ENCODE results near the gene TRAPPC12.
"Not testable (repeated sequence)": the region's sequence is repeated elsewhere in the genome, so short reads cannot be mapped to it uniquely, and the experiment has no call there.

The TRAPPC12 gene

DNA sequence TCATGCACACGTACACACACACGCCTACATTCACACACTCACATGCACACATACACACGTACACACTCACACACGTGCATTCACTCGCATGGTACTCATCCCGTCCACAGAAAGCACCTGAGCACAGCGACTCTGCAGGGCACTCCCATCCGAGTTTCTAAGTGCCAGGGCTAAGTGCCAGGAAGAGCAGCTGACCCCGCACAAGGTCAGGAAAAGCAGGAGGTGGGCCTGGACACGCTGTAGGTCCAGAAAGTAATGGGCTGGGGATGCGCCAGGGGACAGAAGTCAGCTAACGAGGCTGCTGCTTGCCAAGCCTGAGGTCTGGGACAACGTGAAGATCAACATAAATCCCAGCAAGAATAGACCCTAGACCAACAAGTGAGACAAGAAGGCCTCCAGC is 124.0 kb downstream of the TRAPPC12 start:
- TF ChIP-seq SUZ12 (IDR thresholded peaks at IDR 0.05; ENCODE audit: extremely low read depth, insufficient read depth, insufficient read length) (no peak), YY1 (IDR thresholded peaks at IDR 0.05; ENCODE audit: insufficient read depth, insufficient read length) (no peak), ZNF274 (IDR thresholded peaks at IDR 0.05; ENCODE audit: low read depth, low read length) (no peak)
- Histone ChIP-seq H3K4me1 (ENCODE audit: insufficient read depth, insufficient read length) (no peaks in the 10 kb centered on the region), H3K9ac (ENCODE audit: insufficient read length, low read depth) (no peak overlapping the region), H3K9me3 (ENCODE audit: insufficient read depth, low read length) (no peaks in the 10 kb centered on the region), H3K27me3 (ENCODE audit: insufficient read depth, insufficient read length) (no peaks in the 10 kb centered on the region), H3K4me3 (ENCODE audit: insufficient read length, low read depth) (no peak overlapping the region), H3K36me3 (ENCODE audit: insufficient read depth, insufficient read length, low read length) (peaks cover 34% of the 10 kb centered on the region)
- no peak for DNase-seq (ENCODE audit: low read depth, low spot score)

DNA sequence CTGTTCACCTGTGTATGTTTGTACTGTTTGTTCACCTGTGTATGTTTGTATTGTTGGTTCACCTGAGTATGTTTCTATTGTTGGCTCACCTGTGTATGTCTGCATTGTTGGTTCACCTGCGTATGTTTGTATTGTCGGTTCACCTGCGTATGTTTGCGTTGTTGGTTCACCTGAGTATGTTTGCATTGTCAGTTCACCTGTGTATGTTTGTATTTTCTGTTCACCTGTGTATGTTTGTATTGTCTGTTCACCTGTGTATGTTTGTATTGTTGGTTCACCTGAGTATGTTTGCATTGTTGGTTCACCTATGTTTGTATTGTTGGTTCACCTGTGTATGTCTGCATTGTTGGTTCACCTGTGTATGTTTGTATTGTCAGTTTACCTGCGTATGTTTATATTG is 125.2 kb downstream of the TRAPPC12 start:
- Histone ChIP-seq H3K4me1 (ENCODE audit: insufficient read depth, insufficient read length) (no peaks in the 10 kb centered on the region), H3K4me3 (ENCODE audit: insufficient read length, low read depth) (no peak overlapping the region), H3K9ac (ENCODE audit: insufficient read length, low read depth) (no peak overlapping the region), H3K9me3 (ENCODE audit: insufficient read depth, low read length) (no peaks in the 10 kb centered on the region), H3K36me3 (ENCODE audit: insufficient read depth, insufficient read length, low read length) (peaks cover 23% of the 10 kb centered on the region), H3K27me3 (ENCODE audit: insufficient read depth, insufficient read length) (no peaks in the 10 kb centered on the region)
- no peak for TF ChIP-seq ZNF274 (IDR thresholded peaks at IDR 0.05; ENCODE audit: low read depth, low read length)
- no peak for TF ChIP-seq SUZ12 (IDR thresholded peaks at IDR 0.05; ENCODE audit: extremely low read depth, insufficient read depth, insufficient read length)
- no peak for TF ChIP-seq YY1 (IDR thresholded peaks at IDR 0.05; ENCODE audit: insufficient read depth, insufficient read length)
- DNase-seq (ENCODE audit: low read depth, low spot score) = no peak

DNA sequence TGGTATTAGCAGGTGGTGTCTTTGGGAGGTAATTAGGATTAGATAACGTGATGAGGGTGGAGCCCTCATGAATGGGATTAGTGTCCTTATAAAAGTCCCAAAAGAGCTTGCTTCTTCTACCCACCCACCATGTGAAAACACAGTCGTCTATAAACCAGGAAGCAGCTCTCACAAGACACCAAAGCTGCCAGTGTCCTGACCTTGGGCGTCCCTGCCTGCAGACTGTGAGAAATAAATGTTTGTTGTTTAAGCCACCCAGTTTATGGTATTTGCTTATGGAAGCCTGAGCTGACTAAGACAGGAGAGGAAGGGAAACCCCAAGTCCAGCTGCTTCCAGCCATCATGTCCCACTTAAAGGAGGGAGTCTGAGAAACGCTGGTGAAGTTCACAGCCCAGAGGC is 126.3 kb downstream of the TRAPPC12 start:
- H3K4me3 ChIP-seq (ENCODE audit: insufficient read length, low read depth) = no peak overlapping the region
- no peak overlapping the region for H3K9ac ChIP-seq (ENCODE audit: insufficient read length, low read depth)
- H3K36me3 ChIP-seq (ENCODE audit: insufficient read depth, insufficient read length, low read length) = peaks cover 17% of the 10 kb centered on the region

DNA sequence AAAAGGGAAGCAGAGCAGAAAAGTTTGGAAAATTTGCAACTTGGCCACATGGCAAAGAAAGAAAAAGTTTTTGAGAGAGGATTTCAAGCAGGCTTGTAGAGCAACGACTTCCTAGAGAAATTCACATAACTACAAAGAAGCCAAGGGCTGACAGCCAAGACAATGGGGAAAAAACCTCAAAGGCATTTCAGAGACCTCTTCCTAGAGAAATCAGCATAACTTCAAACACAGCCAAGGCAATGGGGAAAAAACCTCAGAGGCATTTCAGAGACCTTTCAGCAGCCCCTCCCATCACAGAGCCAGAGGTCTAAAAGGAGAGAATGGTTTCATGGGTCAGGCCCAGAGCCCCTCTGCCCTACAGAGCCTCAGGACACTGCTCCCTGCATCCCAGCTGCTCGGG is 132.6 kb downstream of the TRAPPC12 start:
- DNase-seq (ENCODE audit: low read depth, low spot score) = peak; percentile 61
- H3K36me3 ChIP-seq (ENCODE audit: insufficient read depth, insufficient read length, low read length) = peaks cover 27% of the 10 kb centered on the region
- peaks cover 29% of the 10 kb centered on the region; the same call in 1 of the 2 replicates for H3K9me3 ChIP-seq (ENCODE audit: insufficient read depth, low read length)
- H3K27me3 ChIP-seq (ENCODE audit: insufficient read depth, insufficient read length) = no peaks in the 10 kb centered on the region
- TF ChIP-seq SUZ12 (IDR thresholded peaks at IDR 0.05; ENCODE audit: extremely low read depth, insufficient read depth, insufficient read length) (no peak), ZNF274 (IDR thresholded peaks at IDR 0.05; ENCODE audit: low read depth, low read length) (no peak), YY1 (IDR thresholded peaks at IDR 0.05; ENCODE audit: insufficient read depth, insufficient read length) (no peak)
- H3K4me3 ChIP-seq (ENCODE audit: insufficient read length, low read depth) = no peak overlapping the region
- no peak overlapping the region for H3K9ac ChIP-seq (ENCODE audit: insufficient read length, low read depth)
- peaks cover 7% of the 10 kb centered on the region for H3K4me1 ChIP-seq (ENCODE audit: insufficient read depth, insufficient read length)

More for the DNA sequence above, 126.3 kb downstream of the TRAPPC12 start:
- DNase-seq (ENCODE audit: low read depth, low spot score) = no peak
- H3K9me3 ChIP-seq (ENCODE audit: insufficient read depth, low read length) = no peaks in the 10 kb centered on the region
- no peaks in the 10 kb centered on the region for H3K4me1 ChIP-seq (ENCODE audit: insufficient read depth, insufficient read length)
- H3K27me3 ChIP-seq (ENCODE audit: insufficient read depth, insufficient read length) = no peaks in the 10 kb centered on the region
- TF ChIP-seq ZNF274 (IDR thresholded peaks at IDR 0.05; ENCODE audit: low read depth, low read length) (no peak), SUZ12 (IDR thresholded peaks at IDR 0.05; ENCODE audit: extremely low read depth, insufficient read depth, insufficient read length) (no peak), YY1 (IDR thresholded peaks at IDR 0.05; ENCODE audit: insufficient read depth, insufficient read length) (no peak)

DNA sequence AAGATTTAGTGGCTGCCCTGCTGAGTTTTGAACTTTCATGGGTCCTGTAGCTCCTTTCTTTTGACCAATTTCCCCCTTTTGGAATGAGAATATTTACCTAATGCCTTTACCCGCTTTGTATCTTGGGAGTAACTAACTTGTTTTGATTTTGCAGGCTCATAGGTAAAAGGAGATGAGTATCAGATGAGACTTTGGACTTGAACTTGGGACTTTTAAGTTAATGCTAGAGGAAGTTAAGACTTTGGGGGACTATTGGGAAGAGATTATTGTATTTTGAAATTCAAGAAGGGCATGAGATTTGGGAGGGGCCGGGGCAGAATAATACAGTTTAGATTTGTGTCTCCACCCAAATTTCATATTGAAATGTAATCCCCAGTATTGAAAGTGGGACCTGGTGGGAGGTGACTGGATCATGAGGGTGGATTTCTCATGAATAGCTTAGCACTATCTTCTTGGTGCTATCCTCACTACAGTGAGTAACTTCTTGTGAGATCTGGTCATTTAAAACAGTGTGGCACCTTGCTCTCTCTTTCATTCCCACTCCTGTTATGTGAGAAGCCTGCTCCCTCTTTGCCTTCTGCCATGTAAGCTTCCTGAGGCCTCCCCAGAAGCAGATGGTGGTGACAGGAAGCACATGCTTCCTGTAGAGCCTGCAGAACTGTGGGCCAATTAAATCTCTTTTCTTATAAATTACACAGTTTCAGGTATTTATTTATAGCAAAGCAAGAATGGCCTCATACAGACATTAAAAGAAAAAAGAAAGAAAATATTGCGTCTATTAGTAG is 133.7 kb downstream of the TRAPPC12 start:
- Histone ChIP-seq H3K9ac (ENCODE audit: insufficient read length, low read depth) (no peak overlapping the region), H3K4me3 (ENCODE audit: insufficient read length, low read depth) (no peak overlapping the region), H3K36me3 (ENCODE audit: insufficient read depth, insufficient read length, low read length) (peaks cover 29% of the 10 kb centered on the region), H3K27me3 (ENCODE audit: insufficient read depth, insufficient read length) (no peaks in the 10 kb centered on the region), H3K4me1 (ENCODE audit: insufficient read depth, insufficient read length) (peaks cover 7% of the 10 kb centered on the region), H3K9me3 (ENCODE audit: insufficient read depth, low read length) (peaks cover 29% of the 10 kb centered on the region; the same call in 1 of the 2 replicates)
- DNase-seq (ENCODE audit: low read depth, low spot score) = no peak
- TF ChIP-seq ZNF274 (IDR thresholded peaks at IDR 0.05; ENCODE audit: low read depth, low read length) = no peak
- TF ChIP-seq SUZ12 (IDR thresholded peaks at IDR 0.05; ENCODE audit: extremely low read depth, insufficient read depth, insufficient read length) = no peak
- no peak for TF ChIP-seq YY1 (IDR thresholded peaks at IDR 0.05; ENCODE audit: insufficient read depth, insufficient read length)

DNA sequence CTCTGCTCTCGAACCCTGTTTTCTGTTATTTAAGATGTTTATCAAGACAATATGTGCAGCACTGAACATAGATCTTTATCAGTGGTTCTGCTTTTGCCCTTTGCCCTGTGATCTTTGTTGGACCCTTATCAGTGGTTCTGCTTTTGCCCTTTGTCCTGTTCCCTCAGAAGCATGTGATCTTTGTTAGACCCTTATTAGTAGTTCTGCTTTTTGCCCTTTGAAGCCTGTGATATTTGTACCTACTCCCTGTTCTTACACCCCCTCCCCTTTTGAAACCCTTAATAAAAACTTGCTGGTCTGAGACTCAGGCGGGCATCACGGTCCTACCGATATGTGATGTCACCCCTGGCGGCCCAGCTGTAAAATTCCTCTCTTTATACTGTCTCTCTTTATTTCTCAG is 135.9 kb downstream of the TRAPPC12 start:
- not testable (repeated sequence) for H3K4me1 ChIP-seq (ENCODE audit: insufficient read depth, insufficient read length); H3K9ac ChIP-seq (ENCODE audit: insufficient read length, low read depth); H3K4me3 ChIP-seq (ENCODE audit: insufficient read length, low read depth); DNase-seq (ENCODE audit: low read depth, low spot score); H3K27me3 ChIP-seq (ENCODE audit: insufficient read depth, insufficient read length)
- Histone ChIP-seq H3K36me3 (ENCODE audit: insufficient read depth, insufficient read length, low read length) (peaks cover 29% of the 10 kb centered on the region), H3K9me3 (ENCODE audit: insufficient read depth, low read length) (peaks cover 29% of the 10 kb centered on the region; the same call in 1 of the 2 replicates)

DNA sequence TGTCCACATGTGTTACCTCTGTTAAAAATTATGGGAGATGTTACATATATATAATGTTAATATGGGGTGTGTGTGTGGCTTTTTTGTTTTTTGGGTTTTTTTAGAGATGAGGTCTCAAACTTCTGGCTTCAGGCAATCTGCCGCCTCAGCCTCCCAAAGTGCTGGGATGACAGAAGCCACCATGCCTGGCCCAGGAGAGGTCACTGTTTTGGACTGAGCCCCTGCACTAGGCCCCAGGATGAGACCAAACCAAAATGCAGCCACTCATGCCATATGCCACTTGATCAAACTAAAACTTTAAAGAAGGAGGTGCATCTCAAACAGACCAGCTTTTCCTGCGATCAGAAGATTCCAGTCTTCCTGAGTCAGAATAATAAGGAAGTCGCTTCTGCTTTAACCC is 137.3 kb downstream of the TRAPPC12 start:
- Histone ChIP-seq H3K36me3 (ENCODE audit: insufficient read depth, insufficient read length, low read length) (peaks cover 23% of the 10 kb centered on the region), H3K4me1 (ENCODE audit: insufficient read depth, insufficient read length) (peaks cover 7% of the 10 kb centered on the region)
- TF ChIP-seq YY1 (IDR thresholded peaks at IDR 0.05; ENCODE audit: insufficient read depth, insufficient read length) = no peak
- no peak for TF ChIP-seq SUZ12 (IDR thresholded peaks at IDR 0.05; ENCODE audit: extremely low read depth, insufficient read depth, insufficient read length)
- no peak for TF ChIP-seq ZNF274 (IDR thresholded peaks at IDR 0.05; ENCODE audit: low read depth, low read length)

More for the DNA sequence above, 137.3 kb downstream of the TRAPPC12 start:
- DNase-seq (ENCODE audit: low read depth, low spot score) = no peak
- H3K4me3 ChIP-seq (ENCODE audit: insufficient read length, low read depth) = no peak overlapping the region
- H3K9ac ChIP-seq (ENCODE audit: insufficient read length, low read depth) = no peak overlapping the region
- no peaks in the 10 kb centered on the region for H3K27me3 ChIP-seq (ENCODE audit: insufficient read depth, insufficient read length)
- H3K9me3 ChIP-seq (ENCODE audit: insufficient read depth, low read length) = peaks cover 29% of the 10 kb centered on the region; the same call in 1 of the 2 replicates
